Hematopoietic multipotent progenitor cell treated with erythropoietin and hydrocortisone succinate and interleukin-3 and kit ligand, for 15 days (in vitro differentiated cells): Measurements from ENCODE around the gene AK5.
"Not testable (repeated sequence)": the region's sequence is repeated elsewhere in the genome, so short reads cannot be mapped to it uniquely, and the experiment has no call there.

Source experiments
- DNase-seq: peaks from one replicate; pipeline ENCODE4 v3.0.0-alpha.2; 2015; ENCODE audit warnings: low spot score

Gene AK5

DNA sequence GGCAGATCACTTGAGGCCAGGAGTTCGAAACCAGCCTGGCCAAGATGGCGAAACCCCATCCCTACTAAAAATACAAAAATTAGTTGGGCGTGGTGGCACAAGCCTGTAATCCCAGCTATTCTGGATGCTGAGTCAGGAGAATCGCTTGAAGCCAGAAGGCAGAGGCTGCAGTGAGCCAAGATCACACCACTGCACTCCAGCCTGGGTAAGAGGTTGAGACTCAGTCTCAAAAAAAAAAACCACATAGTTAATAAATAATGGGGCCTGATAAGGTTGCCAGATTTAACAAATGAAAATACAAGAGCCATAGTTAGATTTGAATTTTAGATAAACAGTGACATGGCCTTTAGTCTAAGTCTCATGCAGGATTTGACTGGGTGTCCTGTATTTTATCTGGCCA is 225.0 kb downstream of the AK5 start:
- no peak for DNase-seq

DNA sequence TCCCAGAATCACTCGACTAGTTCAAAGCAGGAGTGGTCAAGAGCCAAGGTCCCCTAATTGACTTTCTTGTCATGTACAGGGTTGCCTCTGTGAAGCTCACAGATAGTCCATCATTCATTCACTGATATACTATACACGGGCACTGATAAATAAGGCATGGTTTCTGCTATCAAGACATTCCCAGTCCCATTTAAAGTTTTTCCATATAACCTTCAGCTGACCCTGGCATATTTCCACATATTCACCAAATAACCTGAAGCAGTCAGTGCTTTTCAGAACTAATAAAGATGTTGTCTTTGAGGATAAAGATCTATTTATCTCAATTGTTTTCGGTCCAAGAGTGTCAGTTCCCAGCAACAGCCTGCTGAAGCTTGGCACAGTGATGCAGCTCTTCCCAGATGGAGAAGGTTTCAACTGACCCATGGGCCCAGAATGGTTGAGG is 227.3 kb downstream of the AK5 start:
- DNase-seq, result no peak

DNA sequence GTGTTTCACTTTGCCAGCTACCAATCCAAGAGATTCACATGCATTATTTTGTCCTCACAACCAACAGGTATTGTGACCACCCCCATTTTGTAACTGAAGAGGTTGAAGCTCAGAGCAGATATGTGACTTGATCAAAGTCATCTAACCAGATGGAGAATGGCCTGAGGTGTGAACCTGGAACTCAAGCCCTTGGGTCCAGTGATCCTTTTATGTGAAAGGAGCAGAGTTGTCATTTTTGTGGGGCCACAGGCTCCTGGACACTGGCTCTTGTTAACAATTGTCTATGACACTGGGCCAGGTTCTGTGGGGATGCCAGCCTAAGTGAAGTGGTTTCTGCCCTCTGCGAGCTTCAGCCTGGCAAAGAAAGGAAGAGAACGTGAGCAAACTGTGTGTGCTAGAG is 228.1 kb downstream of the AK5 start:
- no peak for DNase-seq

DNA sequence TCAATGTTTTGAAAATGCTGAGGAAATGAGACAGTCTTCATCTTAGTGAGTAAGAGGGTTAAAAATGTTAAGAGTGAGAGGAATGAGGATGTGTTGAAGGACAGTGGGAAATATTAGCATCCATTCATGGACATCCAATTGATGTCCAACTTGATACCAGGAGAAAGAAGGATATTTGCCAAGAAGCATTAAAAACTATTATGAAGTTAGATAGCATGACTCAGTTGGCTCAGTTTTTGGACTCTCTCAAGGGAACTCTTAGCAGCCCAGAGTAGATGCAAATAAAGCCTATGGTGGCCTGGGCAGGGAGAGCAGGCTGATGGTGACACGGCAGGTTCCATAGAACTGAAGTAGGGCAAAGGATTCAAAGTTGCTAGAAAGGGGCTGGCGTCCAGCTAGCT is 229.6 kb downstream of the AK5 start:
- DNase-seq, result no peak

DNA sequence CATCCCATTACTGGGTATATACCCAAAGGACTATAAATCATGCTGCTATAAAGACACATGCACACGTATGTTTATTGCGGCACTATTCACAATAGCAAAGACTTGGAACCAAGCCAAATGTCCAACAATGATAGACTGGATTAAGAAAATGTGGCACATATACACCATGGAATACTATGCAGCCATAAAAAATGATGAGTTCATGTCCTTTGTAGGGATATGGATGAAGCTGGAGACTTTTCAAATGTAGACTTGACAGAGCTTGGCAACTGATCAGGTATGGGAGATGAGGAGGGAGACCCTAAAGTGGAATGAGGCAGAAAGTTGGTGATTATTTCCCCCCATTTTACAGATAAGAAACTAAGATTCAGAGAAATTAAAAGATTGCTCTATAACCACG is 230.8 kb downstream of the AK5 start:
- not testable (repeated sequence) for DNase-seq

DNA sequence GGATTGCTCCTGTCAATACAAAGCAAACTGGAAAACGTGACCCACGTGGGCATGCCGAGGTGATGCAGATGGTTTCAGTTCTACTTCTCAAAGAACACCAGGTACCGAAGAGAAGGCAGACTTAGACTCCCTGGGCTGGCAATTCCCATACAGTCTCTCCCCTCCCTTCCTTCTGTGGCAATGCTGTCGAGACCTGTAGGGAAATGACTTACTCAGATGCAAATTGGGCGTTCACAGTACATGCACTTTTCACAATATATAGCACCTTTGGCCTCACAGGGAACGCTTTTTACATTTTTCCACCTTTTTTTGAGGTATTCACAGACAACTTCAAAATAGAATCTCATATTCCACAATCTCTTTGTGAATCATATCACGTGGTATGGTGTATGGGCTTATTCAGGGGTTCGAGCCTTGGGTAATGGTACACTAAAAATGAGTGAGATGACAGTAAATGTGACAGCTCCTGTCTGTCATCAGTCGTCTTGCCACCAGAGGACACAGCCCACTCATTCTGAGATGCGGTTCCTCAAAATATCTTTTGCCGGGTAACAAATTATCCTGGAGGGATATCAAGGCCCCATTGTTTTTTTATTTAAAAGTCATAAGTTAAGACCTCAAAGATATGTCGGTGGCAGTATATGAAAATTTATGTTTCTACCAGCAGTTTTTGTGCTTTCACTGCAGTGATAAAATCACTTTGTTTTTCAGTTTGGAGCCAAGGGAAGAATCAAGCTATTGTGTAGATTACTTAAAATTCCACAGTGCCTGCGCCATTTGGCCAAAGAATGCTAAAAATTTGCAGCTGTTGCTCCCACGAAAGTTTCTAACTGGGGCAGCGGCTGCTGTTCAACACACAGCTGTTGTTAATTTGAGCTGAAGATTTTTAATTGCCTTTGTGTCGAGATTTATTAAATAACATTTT is 232.3 kb downstream of the AK5 start:
- DNase-seq, result no peak

DNA sequence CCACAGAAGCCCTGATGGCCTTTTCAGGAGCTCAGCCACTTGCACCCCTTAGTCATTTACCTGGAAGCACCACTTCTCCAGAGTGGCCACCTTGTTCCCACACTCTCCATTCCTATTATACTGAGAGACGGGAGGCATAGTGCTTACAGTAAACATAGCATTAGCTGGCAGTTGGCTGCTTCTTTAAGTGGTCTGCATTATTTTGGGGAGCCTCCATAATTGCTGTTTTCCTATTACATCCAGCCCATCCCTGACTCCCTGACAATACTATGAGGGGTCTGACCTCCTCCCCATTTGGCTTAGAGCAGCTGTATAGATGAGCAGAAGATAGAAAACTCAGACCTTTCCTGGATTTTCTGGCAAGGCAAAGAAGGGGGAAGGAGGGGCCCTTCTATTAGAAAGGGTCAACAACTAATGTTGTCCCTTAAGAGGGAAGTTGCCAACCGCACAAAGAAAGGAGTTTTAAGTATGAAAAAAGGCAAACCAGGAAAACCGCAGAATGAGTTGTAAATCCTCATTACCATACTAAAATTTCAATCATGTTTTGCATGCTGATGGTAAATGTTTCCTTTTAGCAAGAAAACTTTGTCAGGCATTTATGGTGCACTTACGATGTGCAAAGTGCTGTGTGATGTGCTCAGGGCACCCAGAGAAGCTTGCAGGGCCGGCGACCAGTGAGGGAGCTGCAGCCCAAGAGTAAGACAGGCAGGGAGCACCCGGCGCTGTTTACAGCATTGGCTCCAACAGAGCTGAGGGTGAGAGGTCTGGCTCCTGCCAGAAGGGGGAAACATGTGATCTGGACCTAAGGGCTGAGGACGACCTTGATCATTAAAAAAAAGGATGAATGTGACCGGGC is 233.3 kb downstream of the AK5 start:
- DNase-seq, result no peak

DNA sequence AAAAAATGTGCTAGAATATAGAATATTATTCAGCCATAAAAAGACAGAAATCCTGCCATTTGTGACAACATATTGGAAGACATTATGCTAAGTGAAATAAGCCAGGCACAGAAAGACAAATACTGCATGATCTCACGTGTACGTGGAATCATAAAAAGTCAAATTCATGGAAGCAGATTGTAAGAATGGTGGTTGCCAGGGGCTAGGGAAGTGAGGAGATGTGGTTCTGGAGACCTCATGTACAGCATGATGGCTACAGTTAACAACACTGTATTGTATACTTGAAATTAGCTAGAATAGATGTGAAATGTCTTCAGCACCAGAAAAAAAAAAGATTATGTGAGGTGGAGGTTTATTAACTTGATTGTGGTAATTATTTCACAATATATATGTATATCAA is 234.3 kb downstream of the AK5 start:
- DNase-seq, result no peak

DNA sequence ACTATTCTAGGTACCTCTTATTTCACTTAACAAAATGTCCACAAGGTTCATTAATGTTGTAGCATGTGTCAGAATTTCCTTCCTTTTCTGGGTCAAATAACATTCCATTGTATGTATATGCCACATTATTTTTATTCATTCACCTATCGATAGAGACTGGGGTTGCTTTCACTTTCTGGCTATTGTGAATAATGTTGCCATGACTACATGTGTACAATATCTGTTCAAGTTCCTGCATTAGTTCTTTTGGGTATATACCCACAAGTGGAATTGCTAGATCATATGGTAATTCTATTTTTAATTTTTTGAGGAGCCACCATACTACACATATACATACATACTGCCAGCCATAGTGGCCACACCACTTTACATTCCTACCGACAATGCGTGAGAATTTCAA is 242.2 kb downstream of the AK5 start:
- no peak for DNase-seq

DNA sequence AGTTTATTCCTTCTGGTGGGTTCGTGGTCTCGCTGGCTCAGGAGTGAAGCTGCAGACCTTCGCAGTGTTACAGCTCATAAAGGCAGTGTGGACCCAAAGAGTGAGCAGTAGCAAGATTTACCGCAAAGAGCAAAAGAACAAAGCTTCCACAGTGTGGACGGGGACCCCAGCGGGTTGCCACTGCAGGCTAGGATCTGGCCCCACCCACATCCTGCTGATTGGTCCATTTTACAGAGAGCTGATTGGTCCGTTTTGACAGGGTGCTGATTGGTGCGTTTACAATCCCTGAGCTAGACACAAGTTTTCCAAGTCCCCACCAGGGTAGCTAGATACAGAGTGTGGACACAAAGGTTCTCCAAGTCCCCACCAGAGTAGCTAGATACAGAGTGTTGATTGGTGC is 249.3 kb downstream of the AK5 start:
- not testable (repeated sequence) for DNase-seq

DNA sequence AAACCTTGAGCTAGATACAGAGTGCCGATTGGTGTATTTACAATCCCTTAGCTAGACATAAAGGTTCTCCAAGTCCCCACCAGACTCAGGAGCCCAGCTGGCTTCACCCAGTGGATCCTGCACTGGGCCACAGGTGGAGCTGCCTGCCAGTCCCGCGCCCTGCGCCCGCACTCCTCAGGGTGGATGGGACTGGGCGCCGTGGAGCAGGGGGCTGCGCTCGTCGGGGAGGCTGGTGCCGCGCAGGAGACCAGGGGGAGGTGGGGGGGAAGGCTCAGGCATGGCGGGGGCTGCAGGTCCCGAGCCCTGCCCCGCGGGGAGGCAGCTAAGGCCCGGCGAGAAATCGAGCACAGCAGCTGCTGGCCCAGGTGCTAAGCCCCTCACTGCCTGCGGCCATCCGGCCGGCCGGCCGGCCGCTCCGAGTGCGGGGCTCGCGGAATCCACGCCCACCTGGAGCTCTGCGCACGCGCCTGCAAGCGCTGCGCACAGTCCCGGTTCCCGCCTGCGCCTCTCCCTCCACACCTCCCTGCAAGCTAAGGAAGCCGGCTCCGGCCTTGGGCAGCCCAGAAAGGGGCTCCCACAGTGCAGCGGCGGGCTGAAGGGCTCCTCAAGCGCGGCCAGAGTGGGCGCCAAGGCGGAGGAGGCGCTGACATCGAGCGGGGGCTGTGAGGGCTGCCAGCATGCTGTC is 249.9 kb downstream of the AK5 start:
- DNase-seq, result not testable (repeated sequence)

DNA sequence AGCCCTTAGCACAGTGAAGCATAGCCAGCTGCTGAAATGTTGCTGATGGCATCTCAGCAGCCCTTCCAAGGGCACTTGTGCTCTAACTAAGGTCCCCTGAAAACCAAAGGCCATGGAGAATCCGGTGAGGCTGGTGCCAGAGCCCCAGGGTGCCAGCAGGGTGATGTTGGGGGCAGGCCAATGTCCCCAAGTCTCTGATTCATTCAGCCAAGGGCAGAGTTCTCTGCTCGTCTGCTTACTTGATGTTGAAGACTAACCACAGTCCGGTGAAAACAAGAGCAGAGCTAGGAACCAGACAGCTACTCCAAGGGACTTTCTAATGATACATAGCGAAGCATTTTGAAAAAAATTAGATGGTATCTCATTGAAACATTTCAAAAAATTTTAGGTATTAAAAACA is 250.8 kb downstream of the AK5 start:
- DNase-seq, result no peak

DNA sequence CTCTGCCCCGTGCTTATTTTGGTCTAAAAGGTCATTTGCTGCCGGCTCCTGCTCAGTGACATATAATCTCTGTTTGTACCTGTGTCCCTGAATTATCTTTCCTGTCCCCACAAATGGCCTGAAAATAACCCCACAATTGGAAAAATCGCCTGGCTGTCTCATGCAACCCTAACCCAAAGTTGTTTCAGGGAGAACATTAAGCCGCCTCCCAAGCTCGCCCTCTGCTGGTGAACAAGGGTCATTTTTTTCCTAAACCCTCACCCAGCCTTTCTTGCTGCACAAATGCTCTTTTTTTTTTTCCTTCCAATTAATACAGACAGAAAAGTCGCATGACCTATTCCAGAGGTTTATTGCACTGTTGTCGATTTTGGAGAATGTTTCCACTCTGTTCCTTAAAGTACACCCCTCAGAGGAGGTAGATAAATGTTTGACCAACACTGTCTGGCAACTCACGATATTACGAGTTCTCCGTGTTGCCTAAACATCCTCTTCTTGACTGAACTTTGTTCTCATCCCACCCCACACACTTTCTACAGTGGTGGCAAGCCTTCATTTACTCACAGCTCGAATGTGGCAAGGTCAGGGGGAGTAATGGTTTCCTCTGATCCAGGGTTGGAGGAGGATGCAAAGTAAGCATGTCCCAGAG is 252.0 kb downstream of the AK5 start:
- DNase-seq, result peak; percentile 43

DNA sequence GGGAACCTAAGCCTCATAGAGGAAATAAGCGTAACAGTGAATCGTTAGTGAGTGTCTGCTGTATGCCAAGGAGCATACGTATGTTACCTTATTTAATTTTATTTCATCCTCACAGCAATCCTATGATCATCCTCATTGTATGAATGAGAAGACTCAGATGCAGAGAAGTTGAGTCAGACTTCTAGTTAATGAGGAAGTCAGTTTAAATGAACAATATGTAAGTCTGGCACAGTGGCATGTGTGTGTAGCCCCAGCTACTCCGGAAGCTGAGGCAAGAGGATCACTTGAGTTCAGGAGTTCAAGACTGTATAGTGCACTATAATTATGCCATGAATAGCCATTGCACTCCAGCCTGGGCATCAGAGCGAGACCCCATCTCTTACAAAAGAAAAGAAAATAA is 252.6 kb downstream of the AK5 start:
- no peak for DNase-seq

DNA sequence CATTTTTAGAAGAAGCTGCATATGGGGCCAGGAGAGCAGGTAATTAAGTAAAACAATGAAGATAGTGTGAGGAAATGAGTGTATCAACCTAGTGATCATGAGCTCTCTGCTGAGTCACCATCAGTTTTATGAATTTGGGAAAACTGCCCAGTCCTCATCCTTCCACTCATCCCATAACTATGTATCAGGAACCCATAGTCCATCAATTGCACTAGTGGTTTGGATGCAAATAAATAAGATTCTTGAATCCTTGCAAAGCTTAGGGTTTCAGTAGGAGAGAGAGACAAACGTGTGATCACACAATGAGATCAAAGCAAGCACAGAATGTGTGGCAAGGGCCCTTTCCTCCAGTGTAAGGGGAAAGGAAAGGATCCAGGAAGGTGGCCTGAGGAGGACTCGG is 255.0 kb downstream of the AK5 start:
- no peak for DNase-seq

DNA sequence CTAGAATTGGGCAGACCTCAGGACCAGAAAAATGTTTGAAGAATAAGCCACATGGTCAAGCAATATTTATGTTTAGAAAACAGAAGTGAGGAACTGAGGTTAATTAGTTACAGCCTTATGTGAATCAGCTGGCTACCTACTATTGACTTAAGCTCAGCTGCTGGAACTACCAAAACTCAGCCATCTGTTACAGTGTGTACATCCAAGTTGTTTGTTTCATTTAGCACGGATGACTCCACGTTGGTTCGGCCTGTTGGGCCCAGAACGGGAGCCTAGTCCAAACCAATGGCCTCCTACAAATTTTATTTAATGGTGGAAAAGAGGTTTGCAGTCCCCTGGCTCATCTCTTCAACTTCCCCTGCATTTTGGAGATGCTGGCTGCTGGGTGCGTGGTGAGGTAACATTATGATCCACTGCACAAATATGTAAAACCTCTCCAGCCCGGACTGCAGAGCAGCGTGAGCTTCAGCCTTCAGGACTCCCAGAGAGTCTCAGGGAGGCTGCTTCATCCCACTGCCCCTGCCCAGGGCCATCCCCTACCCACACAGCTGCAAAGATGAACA is 257.2 kb downstream of the AK5 start:
- DNase-seq, result no peak

DNA sequence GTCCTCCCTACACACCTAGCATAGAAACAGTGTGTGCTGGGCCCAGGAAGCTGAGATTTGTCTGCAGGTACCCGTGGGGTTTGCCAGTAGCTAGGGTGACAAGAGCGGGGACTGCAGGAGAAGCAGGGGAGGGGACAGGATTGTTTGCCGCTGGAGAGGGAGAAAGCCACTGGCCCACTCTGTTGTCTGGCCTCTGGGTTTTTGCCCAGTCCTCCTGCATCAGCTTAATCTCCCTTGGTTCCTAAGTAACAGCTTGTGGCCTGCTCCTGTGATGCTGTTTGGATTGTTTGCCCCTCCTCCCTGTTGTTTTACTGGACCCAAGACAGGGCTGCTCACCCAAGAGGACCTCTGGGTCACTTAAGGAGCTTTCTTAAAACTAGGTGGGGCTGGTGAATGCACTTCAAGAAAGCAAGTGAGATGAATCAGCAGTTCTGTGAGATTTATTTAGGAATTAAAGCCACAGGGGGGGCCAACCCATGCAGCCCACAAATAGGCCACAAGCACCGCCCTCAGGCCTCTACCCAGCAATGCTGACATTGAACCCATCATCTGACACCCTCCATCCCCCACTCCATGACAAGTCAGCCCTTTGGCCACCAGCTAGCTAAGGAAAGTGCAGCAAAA is 257.8 kb downstream of the AK5 start:
- no peak for DNase-seq

DNA sequence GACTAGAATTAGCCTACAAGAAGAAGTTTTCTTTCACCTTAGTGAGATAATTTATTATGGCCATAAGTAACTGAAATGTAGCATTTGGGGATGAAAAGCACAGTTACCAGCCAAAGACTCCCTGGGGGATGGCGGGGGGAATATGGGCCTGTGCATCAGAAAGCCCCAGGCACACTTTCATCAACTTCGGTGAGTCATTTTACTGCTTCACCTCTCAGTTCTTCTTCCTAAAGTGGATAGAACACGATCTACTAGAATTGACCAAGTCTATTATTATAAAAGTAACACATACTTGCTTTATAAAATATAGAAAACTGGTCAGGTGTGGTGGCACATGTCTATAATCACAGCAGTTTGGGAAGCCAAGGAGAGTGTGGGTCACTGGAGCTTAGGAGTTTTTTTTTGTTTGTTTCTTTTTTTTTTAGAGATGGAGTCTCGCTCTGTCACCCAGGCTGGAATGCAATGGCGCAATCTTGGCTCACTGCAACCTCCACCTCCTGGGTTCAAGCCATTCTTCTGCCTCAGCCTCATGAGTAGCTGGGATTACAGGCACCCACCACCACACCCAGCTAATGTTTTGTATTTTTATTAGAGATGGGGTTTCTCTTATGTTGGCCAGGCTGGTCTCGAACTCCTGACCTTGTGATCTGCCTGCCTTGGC is 258.8 kb downstream of the AK5 start:
- no peak for DNase-seq

DNA sequence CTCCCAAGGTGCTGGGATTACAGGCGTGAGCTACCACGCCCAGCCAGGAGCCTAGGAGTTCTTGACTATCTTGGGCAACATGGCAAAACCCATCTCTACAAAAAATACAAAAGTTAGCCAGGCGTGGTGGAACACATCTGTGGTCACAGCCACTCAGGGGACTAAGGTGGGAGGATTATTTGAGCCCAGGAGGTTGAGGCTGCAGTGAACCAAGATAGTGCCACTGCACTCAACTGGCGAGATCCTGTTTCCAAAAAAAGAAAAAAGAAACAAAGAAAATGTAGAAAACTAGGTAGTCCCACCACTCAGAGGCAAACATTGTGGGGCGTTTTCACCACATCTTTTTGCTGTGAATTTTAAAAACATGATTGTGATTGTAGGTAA is 259.3 kb downstream of the AK5 start:
- DNase-seq, result no peak

DNA sequence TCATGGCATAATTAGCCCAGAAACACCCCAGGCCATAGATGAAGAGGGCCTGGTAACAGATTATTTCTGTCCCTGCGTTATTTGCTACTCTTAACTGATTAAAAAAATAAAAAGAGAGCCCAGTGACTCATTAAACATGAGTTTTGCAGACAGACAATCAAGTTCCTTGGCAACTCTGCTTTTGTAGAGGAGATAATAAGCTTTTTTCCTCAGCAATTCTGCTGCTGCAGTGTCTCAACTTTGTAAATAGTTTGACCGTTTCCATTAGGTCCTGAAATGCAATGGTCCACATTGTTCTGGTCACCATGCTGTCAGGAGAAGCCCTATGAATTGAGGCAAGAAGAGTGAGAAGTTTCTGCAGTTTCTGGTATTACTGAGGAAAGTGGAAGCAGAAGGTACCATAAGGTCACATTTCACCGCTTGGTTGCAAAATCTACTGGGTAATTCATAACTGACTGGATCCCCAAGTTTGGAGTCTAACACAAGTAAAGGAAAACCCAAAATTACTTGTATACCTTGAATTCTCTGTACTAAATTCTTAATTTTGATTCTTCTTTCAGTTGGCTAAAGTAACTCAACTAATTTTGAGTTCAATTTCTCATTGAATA is 261.1 kb downstream of the AK5 start:
- DNase-seq, result no peak
